ENCODE results near the gene OGT.

DNA sequence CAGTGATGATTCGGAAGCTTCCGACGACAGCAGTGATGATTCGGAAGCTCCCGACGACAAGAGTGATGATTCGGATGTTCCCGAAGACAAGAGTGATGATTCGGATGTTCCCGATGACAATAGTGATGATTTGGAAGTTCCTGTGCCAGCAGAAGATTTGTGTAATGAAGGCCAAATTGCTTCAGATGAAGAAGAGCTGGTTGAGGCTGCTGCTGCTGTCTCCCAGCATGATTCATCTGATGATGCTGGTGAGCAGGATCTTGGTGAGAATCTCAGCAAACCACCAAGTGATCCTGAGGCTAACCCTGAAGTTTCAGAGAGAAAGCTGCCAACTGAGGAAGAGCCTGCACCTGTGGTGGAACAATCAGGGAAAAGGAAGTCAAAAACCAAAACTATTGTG, 71.2 kb downstream of the OGT start:
- TF ChIP-seq, protein P1, sequence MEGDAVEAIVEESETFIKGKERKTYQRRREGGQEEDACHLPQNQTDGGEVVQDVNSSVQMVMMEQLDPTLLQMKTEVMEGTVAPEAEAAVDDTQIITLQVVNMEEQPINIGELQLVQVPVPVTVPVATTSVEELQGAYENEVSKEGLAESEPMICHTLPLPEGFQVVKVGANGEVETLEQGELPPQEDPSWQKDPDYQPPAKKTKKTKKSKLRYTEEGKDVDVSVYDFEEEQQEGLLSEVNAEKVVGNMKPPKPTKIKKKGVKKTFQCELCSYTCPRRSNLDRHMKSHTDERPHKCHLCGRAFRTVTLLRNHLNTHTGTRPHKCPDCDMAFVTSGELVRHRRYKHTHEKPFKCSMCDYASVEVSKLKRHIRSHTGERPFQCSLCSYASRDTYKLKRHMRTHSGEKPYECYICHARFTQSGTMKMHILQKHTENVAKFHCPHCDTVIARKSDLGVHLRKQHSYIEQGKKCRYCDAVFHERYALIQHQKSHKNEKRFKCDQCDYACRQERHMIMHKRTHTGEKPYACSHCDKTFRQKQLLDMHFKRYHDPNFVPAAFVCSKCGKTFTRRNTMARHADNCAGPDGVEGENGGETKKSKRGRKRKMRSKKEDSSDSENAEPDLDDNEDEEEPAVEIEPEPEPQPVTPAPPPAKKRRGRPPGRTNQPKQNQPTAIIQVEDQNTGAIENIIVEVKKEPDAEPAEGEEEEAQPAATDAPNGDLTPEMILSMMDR (conservative IDR thresholded peaks at IDR 0.05; ENCODE audit: low read depth, low read length) = no peak
- no peak for TF ChIP-seq EZH2 (IDR thresholded peaks at IDR 0.05; ENCODE audit: borderline replicate concordance, low read depth, low read length, poor library complexity, severe bottlenecking)
